Fibroblast of lung (primary cell): ENCODE measurements around the gene CAPN8. TPM values are rescaled to one million over a fixed set of nuclear protein-coding genes. Genes with fewer than 3 reads are reported as not detected.
A peak's percentile ranks its signal among the peaks of the same experiment; 100 is the strongest.

ENCODE experiments used
- DNase-seq, 2 donors: peaks; one replicate each; pipeline versions ENCODE4 v3.0.0 to v3.0.0-alpha.2; 2010; ENCODE audit warnings: low read depth in 2 of 2
- H2AFZ ChIP-seq: 2 replicates; pipeline ENCODE4 v1.5.1; 2012; ENCODE audit warnings: low read length, control low read depth, inconsistent platforms
- H3K27ac ChIP-seq: 2 replicates; pipeline ENCODE4 v1.5.1; 2011; ENCODE audit warnings: low read length, control low read depth; ENCODE audit not compliant: insufficient read depth
- H3K27me3 ChIP-seq: 2 replicates; pipeline ENCODE4 v1.5.1; 2011; ENCODE audit warnings: mild to moderate bottlenecking, low read length; ENCODE audit not compliant: control insufficient read depth, insufficient read depth
- H3K36me3 ChIP-seq: 2 replicates; pipeline ENCODE4 v1.5.1; 2011; ENCODE audit warnings: low read length; ENCODE audit not compliant: control insufficient read depth, insufficient read depth
- H3K4me1 ChIP-seq: 2 replicates; pipeline ENCODE4 v1.5.1; 2011; ENCODE audit warnings: low read length; ENCODE audit not compliant: control insufficient read depth, insufficient read depth; ENCODE audit errors: extremely low read depth
- H3K4me2 ChIP-seq: 2 replicates; pipeline ENCODE4 v1.5.1; 2011; ENCODE audit warnings: low read length, control low read depth; ENCODE audit not compliant: insufficient read depth; ENCODE audit errors: extremely low read depth
- H3K4me3 ChIP-seq, 4 experiments: fragments of 200-600 bp in 1 of 4; sonication (generic) in 1 of 4; replicated peaks in 1 of 4; 2 replicates each; pipeline ENCODE4 v1.5.1; 2011 to 2016; ENCODE audit warnings: low read length in 4 of 4, low read depth in 3 of 4, mild to moderate bottlenecking in 3 of 4, control low read depth in 2 of 4, inconsistent platforms in 1 of 4, mixed read lengths in 1 of 4; ENCODE audit not compliant: insufficient read depth in 1 of 4; ENCODE audit errors: control extremely low read depth in 1 of 4
- H3K79me2 ChIP-seq: 2 replicates; pipeline ENCODE4 v1.5.1; 2012; ENCODE audit warnings: mild to moderate bottlenecking, low read length, inconsistent platforms; ENCODE audit not compliant: control insufficient read depth, insufficient read depth
- H3K9ac ChIP-seq: 2 replicates; pipeline ENCODE4 v1.5.1; 2011; ENCODE audit warnings: mild to moderate bottlenecking, low read length, control low read depth; ENCODE audit not compliant: insufficient read depth
- H3K9me3 ChIP-seq: 2 replicates; pipeline ENCODE4 v1.5.1; 2012; ENCODE audit warnings: low read depth, low read length; ENCODE audit not compliant: control insufficient read depth, insufficient read depth
- H4K20me1 ChIP-seq: 2 replicates; pipeline ENCODE4 v1.5.1; 2011; ENCODE audit warnings: low read length; ENCODE audit not compliant: control insufficient read depth, insufficient read depth; ENCODE audit errors: extremely low read depth
- EZH2 ChIP-seq: IDR thresholded peaks from 2 replicates; pipeline ENCODE4 v1.5.1; 2012; ENCODE audit warnings: low read length, control low read depth, mild to moderate bottlenecking; ENCODE audit errors: missing control alignments
- polyA minus RNA-seq: library from RNA; depleted of rRNA, polyadenylated mRNA; stranded (reverse); fragments of >200 nt; gene quantifications from 2 replicates; pipeline ENCODE4 v1.2.3, GENCODE V29; 2011; ENCODE audit warnings: low replicate concordance
- polyA plus RNA-seq, 2 donors: library from polyadenylated mRNA; depleted of rRNA in 1 of 2; stranded (reverse) in 1 of 2; unstranded in 1 of 2; fragments of >200 nt; gene quantifications; 2 replicates each; pipeline ENCODE4 v1.2.1, GENCODE V29; 2011 to 2012; ENCODE audit warnings: missing spikeins in 1 of 2
- total RNA-seq: library from RNA; depleted of rRNA; stranded (reverse); fragments of >200 nt; gene quantifications from 2 replicates; pipeline ENCODE4 v1.2.1, GENCODE V29; 2014
- TF ChIP-seq, protein P1 (sequence below), 2 donors: IDR thresholded peaks in 1 of 2; conservative IDR thresholded peaks in 1 of 2; 1 replicate in 1 of 2; 2 replicates in 1 of 2; pipeline ENCODE4 v1.5.1; 2011 to 2012; ENCODE audit warnings: low read length in 2 of 2, control low read depth in 1 of 2, inconsistent platforms in 1 of 2, low read depth in 1 of 2, mild to moderate bottlenecking in 1 of 2

CAPN8 gene
- total RNA-seq (not detected in 2 replicates), polyA plus RNA-seq (not detected in 2 replicates), polyA minus RNA-seq (not detected in 2 replicates)
- not detected in 2 replicates for polyA plus RNA-seq (2012)

- H3K4me1 ChIP-seq: peaks cover 2% of the 10 kb centered on the region
- H4K20me1 ChIP-seq: no peaks in the 10 kb centered on the region
- peaks cover 4% of the 10 kb centered on the region for H3K27me3 ChIP-seq
- no peak within 1 kb of the TSS for H3K27ac ChIP-seq
- H3K79me2 ChIP-seq: no peaks in the 10 kb centered on the region
- no peak within 1 kb of the TSS for H3K4me2 ChIP-seq
- no peak within 1 kb of the TSS for H3K9ac ChIP-seq
- peak in 1 of 2 donors; percentile 35 for DNase-seq
- no peaks in the 10 kb centered on the region for H3K9me3 ChIP-seq
- no peak within 1 kb of the TSS for H2AFZ ChIP-seq
- no peak within 1 kb of the TSS for H3K4me3 ChIP-seq
- TF ChIP-seq, protein P1, sequence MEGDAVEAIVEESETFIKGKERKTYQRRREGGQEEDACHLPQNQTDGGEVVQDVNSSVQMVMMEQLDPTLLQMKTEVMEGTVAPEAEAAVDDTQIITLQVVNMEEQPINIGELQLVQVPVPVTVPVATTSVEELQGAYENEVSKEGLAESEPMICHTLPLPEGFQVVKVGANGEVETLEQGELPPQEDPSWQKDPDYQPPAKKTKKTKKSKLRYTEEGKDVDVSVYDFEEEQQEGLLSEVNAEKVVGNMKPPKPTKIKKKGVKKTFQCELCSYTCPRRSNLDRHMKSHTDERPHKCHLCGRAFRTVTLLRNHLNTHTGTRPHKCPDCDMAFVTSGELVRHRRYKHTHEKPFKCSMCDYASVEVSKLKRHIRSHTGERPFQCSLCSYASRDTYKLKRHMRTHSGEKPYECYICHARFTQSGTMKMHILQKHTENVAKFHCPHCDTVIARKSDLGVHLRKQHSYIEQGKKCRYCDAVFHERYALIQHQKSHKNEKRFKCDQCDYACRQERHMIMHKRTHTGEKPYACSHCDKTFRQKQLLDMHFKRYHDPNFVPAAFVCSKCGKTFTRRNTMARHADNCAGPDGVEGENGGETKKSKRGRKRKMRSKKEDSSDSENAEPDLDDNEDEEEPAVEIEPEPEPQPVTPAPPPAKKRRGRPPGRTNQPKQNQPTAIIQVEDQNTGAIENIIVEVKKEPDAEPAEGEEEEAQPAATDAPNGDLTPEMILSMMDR (conservative IDR thresholded peaks at IDR 0.05 in 1 of 2, IDR thresholded peaks at IDR 0.05 in 1 of 2; ENCODE audit: low read depth in 1 of 2, low read length in 2 of 2): no peak
- TF ChIP-seq EZH2: no peak
- no peaks in the 10 kb centered on the region for H3K36me3 ChIP-seq
Measured at GRCh38 chr1:223665592-223666312, at the start of gene CAPN8. CAPN8 (minus strand) TSS chr1:223665701; CDS start chr1:223665646, 55 bp downstream.

GRCh38 chr1:223714849-223715603 is 49.5 kb upstream of the CAPN8 start:
- Histone ChIP-seq H3K27me3 (no peaks in the 10 kb centered on the region), H3K27ac (peak overlapping the region; percentile 46), H3K4me2 (peak overlapping the region; percentile 100), H3K4me3 (peak overlapping the region; percentile 86 to 96 (median 94)), H4K20me1 (no peaks in the 10 kb centered on the region), H3K9me3 (no peaks in the 10 kb centered on the region), H2AFZ (no peak overlapping the region), H3K4me1 (peaks cover 29% of the 10 kb centered on the region), H3K9ac (no peak overlapping the region), H3K79me2 (peaks cover 73% of the 10 kb centered on the region), H3K36me3 (peaks cover 15% of the 10 kb centered on the region)
- peak; percentile 91 to 95 for DNase-seq
- TF ChIP-seq, protein P1 (conservative IDR thresholded peaks at IDR 0.05 in 1 of 2, IDR thresholded peaks at IDR 0.05 in 1 of 2; ENCODE audit: low read depth in 1 of 2, low read length in 2 of 2): no peak
- no peak for TF ChIP-seq EZH2

- peaks cover 12% of the 10 kb centered on the region for H3K36me3 ChIP-seq
- H3K9me3 ChIP-seq: no peaks in the 10 kb centered on the region
- peak overlapping the region; percentile 86 to 96 (median 94) for H3K4me3 ChIP-seq
- TF ChIP-seq, protein P1 (conservative IDR thresholded peaks at IDR 0.05 in 1 of 2, IDR thresholded peaks at IDR 0.05 in 1 of 2; ENCODE audit: low read depth in 1 of 2, low read length in 2 of 2): no peak
- no peak for TF ChIP-seq EZH2
- no peak for DNase-seq
- no peak overlapping the region for H3K9ac ChIP-seq
- peaks cover 23% of the 10 kb centered on the region for H3K4me1 ChIP-seq
- no peak overlapping the region for H2AFZ ChIP-seq
- no peaks in the 10 kb centered on the region for H3K27me3 ChIP-seq
- H3K79me2 ChIP-seq: peaks cover 67% of the 10 kb centered on the region
- no peaks in the 10 kb centered on the region for H4K20me1 ChIP-seq
- H3K27ac ChIP-seq: peak overlapping the region; percentile 94
- H3K4me2 ChIP-seq: peak overlapping the region; percentile 100
Measured at GRCh38 chr1:223714421-223714724, 48.9 kb upstream of the CAPN8 start.
